GM21576 (cell line): ENCODE results near the gene HSD11B1.

Experiments
- ATAC-seq: cut with Tn5 transposase; IDR thresholded peaks from one replicate; pipeline ENCODE4 v1.9.1; 2021; ENCODE audit warnings: mild to moderate bottlenecking, moderate library complexity; ENCODE audit not compliant: unreplicated experiment

Gene HSD11B1

GRCh38 chr1:209723756-209724693 is 19.4 kb downstream of the HSD11B1 start:
- ATAC-seq, result no peak

GRCh38 chr1:209727286-209727685 is 22.6 kb downstream of the HSD11B1 start:
- no peak for ATAC-seq

DNA sequence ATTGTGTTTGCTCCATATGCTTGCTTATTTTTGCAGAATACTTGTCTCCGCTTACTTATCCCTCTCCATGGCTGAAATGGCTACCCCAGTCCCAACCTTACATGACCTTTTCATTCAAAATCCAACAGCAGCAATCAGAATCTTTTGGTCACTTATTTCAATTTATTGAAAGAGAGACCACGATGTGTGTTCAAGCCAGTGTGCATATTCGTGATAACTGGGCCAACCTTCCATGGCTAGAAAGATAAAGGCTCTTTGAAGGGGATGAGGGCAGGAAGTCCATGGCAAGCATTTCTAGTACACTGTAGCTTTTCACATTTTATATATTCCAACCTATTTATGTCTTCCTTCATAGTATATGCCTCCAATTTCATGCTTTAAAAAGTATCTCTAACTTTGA is 23.1 kb downstream of the HSD11B1 start:
- ATAC-seq, result no peak

- ATAC-seq, result no peak
These were observed 23.8 kb downstream of the HSD11B1 start for GRCh38 chr1:209728466-209728865.

GRCh38 chr1:209729436-209729835 is 24.8 kb downstream of the HSD11B1 start:
- ATAC-seq, result no peak

GRCh38 chr1:209732725-209733124 is 28.1 kb downstream of the HSD11B1 start:
- ATAC-seq, result no peak

GRCh38 chr1:209733409-209734192 is 29.0 kb downstream of the HSD11B1 start:
- no peak for ATAC-seq

DNA sequence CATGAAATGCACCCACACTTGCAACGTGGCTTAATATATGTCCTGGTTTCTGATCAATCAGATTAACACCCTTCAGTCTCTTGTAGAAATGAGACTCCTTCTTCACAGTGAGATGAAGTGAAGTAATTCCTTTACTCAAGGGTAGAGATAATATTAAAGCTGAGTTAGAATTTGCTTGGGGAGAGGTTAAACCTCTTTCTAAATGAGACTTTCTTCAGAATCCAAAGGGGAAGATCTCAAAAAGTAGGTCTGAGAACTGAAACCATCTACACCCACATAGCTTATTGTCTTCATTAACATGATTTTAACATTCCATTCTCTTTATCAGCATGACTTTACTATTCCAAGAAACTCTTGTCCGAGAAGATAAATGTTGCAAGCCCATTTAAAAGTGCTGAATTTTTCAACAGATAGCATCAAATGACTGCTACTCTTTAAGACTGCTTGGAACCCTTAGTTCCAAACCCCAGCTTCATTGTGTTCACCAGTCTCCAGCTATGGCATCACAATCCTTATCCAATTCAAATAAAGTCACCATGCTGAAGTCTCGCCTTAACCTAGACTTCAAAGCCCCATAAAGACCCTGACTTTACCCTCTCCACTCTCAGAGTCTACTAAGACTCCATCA is 32.0 kb downstream of the HSD11B1 start:
- no peak for ATAC-seq

DNA sequence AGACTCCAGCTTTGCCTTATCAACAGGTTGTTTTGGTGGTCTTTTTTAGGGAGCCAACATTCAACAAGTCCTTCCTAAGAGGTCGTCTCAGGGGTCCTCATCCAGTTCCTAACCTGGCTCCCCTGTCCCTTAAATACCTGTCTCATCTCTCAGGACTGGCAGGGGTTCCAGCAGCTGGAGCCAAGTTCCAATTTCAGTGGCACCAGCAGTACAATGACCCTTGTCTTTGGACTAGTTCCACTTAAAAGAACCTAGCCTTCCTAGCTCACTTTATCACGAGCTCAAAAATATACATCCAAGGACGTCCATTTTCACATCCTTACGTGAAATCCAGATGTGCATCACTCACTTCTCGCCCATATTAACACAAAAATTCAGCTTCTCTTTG is 32.5 kb downstream of the HSD11B1 start:
- no peak for ATAC-seq

DNA sequence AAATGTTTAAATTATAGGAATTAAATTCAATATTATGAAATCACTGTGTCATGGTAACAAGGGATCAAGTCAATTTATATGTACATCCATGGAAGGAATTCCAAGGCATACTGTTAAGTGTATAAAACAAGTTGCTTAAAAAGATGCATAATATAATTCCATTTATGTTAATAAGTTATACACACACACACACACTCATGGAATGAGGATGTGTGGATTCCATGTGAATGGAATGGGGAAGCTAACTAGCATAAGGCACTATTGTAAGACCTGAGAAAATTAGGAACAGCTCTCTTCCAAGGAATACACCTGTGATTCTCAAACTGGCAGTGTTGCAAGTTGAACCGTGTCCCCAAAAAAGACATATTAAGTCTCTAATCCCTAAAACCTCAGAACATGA is 33.6 kb downstream of the HSD11B1 start:
- ATAC-seq, result no peak

DNA sequence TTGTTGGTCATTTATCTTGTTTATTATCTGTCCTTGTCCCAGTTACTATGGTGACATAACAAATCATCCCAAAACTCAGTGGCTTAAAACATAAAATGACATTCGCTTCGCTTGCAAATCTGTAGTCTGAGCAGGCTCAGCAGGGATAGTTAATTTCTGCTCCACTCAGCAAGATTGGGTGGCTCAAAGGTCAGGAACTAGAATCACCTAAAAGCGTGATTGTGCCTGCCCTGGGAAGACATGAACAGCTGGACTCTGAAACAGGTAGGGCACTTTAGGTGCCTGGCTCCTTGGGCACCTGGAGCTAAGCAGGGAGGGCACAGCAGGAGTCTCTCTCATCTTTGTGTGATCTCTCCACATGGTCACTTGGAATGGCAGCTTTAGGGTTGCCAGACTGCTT is 36.5 kb downstream of the HSD11B1 start:
- no peak for ATAC-seq

- ATAC-seq, result no peak
These were observed 37.2 kb downstream of the HSD11B1 start for GRCh38 chr1:209741889-209742288.

DNA sequence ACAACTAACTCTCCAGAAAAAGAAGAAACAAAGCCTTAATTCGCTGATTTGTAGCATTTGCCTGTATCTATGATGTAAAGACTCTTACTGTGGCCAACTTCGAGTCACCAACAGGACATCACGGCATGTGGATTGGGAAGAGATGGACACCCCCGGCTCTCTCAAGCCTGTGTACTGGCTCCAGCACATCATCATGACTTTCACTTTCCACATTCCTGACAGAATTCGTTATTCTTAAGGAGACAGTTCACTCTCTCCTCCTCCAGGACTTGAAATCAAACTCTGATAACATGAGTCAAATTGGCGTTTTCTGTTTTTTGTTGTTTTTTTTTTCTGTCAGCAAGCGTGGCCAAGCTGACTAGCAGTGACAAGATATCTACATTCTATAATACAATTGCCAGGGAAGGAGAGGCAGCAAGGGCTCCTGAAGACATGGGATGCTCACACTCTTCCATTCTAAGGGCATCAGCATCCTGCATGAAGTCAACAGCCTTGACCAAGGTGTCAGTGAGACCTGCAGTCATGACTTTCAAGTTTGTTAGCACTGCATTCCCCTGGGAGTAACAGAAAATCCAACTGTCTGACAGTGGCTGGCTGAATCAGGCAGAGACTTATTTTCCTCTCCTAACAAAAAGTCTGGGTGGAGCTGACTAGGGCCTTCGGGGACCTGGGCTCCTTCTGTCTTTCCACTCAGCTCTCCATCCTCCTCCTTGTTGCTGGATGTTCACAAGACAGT is 37.9 kb downstream of the HSD11B1 start:
- ATAC-seq, result no peak

DNA sequence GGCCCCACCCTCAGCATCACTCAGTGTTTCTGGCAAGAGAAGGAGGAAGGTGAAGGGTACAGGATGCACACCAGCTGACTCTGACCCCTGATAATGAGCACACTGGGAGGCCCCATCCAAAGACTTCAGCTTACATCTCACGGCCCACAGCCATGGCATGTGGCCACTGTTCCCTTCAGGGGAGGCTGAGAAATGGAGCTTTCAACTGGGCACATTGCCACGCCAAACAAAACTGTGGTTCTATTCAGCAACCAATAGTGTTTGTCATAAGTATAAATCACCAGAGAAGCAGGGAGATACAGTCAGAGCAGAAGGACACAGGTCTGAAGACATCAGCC is 38.5 kb downstream of the HSD11B1 start:
- no peak for ATAC-seq

DNA sequence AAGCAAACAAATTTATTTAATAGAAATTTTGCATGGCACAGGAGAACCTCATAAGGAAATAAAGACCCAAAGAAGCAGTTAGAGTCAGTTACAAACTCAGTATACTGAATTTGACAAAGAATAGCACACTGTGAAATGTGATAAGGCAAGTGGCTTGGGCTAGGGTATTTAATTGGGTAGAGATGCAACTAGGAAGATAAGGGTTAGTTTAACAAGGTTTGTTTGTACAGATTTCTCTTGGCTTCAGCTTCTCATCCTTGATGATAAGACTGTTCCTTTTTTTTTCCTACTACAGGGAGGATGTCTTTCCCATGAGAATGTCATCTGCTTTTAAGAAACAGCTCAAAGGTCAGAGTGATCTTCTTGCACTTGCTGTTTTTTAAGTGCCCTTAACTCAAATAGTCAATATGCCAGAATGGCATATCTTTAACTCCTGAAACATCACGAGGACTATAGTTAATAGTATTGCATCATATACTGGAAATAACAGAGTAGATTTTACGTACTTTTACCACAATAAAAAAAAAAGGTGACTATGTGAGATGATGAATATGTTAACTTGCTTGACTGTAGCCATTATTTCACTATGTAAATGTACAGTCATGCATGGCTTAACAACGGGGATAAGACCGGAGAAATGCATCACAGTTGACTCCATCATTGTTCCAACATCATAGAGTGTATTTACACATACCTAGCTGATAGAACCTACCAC is 42.0 kb downstream of the HSD11B1 start:
- ATAC-seq, result no peak

DNA sequence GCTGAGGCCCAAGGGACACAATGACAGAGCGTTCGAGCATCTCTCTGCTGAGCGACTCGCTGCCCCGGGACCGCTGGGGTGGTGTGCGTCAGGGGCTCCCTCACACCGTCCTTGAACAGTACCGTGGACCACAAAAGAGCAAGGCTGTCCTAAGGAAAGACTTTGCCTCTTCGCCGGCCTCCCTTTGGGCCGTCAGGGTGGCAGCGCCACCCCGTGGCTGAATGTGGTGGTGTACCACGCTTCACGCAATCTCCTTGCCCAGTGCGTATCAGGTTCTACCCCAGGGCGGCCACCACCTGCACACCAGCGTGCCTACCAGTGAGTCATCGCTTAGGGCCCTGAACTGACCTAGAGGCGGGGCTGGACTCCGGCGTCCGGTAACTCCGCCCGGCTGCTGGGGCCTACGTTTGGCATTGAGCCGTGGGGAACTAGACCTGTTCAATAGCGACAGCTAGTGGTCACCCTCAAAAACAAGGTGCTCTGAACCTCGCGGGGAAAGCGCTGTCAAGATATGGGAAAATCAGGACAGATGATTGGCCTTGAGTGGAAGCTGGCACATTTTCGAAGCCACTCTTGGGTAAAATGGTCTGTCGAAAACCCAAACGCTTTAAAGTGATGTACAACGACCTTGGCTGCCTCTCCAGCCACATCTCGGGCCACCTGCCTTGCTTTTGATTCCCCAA is 43.1 kb downstream of the HSD11B1 start:
- ATAC-seq, result peak; percentile 74

- no peak for ATAC-seq
These were observed 44.0 kb downstream of the HSD11B1 start for GRCh38 chr1:209748620-209749019.

- no peak for ATAC-seq
These were observed 44.6 kb downstream of the HSD11B1 start for GRCh38 chr1:209749205-209749604.

DNA sequence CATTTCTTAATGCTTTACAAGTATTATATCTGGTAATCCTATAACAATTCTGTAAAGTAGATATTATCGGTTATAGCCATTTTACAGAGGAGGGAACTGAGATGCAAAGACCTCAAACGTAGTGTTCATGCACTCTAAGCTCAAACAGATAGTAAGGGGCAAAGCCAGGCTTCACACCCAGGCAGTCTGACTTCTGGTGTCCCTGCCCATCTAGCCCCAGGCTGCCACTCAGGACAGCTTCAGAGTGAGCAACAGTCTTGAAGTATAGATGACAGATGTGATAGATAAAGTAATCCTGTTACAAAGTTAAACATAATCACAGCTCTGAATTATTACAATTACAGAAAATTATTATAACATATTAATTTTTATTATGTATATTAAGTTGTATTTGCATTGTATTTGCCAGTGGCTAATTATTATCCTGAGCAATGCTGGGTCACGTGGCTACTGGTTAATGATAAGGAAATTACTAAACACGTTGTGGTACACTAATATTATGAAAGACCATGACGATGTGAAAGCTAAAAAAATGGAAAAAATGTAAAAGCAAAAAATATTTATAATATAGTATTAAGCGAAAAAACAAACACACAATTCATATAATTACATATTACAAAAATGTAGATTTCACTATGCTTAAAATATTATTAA is 45.2 kb downstream of the HSD11B1 start:
- ATAC-seq, result no peak
